Measurements from ENCODE around the gene LETM1.
A peak's percentile ranks its signal among the peaks of the same experiment; 100 is the strongest.

The LETM1 gene

DNA sequence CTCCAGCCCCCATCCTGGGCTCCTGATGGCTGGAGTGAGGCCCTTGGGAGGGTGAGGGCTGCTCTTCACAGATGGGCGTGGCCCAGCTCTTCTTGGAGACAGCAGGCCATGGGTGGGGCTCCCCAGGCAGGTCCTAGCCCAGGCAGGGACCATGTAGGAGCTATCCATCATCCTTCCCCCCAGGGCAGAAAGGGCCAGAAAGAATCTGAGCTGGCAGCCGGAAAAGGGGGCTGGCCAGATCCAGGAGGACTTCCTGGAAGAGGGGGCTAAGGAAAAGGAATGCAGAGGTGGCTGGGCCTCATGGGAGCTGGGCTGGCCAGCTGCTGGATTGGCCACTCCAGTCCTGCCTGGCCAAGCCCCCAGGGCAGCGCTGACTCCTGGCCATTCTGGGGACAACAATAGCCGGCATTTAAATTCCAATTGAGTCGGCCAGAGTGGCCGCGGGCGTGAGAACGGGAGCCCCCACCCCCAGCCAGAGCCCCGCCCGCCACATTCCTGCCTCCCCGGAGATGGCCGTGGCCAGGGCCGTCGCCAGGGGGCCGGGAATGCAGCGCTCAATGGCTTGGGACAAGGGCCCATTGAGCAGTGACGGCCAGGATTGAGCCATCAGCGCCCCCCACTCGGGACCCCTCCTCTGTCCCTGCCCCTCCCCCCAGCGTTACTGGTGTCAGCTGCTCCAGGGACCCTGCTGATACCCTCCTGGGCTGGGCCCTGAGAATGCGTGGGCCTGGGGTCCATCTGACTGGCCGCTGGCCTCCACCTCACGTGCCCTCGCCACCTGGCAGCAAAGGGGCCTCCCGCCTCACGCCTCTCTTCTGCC lies 77.9 kb downstream of the LETM1 start:
- no peak for DNase-seq (ENCODE audit: low spot score)

DNA sequence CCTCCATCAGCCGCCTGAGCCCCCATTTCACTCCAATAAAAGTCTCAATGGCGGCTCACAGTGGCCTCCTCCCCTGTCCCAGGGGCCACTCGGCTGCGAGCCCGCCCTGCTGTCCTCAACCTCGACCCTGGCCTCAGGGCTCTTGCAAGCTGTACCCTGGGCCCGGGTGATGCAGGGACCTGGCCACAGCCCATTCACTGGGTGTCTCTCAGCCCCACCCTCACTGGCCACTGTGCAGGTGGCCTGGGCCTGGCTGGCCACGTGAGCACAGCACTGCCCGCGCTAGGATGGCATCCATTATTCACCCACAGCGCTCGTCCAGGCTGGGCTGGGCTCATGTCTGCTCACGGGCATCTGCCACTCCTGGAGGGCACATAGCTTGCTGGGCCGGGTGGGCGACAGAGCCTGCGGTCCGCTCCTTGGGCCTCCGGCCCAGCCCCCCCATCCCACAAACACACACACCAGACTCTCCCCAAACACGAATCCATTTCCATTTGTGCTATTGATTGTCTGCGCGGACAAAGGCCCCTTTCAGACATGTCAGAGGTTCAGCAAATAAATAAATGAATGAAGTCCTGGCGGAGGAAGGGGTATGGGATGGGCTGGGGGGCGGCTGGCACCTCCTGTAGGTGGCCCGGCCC lies 79.3 kb downstream of the LETM1 start:
- DNase-seq (ENCODE audit: low spot score) = no peak

DNA sequence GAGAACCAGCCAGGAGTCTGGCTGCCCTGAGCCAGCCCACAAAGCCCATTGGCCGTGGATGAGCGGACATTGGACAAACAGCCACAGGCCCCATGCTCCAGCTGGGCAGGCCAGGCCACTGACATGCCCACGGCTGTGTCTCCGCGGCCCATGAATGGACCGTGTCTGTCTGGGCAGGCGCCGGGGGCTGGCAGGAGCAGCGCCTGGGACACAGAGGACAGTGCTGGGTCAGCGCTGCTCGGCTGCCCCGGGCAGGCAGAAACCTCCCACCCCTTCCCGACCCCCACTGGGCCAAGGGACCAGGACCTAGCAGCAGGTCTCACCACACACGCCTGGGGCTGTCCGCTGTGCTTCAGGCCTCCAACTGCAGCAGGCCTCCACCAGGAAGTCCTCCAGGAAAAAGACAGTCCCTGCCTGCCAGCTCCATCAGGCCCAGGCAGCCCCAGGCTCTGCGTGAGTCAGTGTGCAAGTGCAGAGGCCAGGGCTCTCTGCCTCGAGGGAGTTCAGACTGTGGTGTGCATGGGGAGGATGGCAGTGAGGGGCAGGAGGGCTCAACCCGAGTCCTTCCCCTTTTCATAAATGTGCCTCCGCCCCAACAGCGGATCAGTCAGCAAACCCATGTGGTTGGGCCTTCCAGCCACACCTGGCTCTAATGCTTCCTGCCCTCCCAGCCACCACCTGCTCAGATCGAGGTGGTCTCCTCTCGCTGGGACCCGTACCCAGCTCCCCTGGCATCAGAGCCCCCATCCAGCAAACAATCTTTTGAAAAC lies 80.0 kb downstream of the LETM1 start:
- DNase-seq (ENCODE audit: low spot score) = peak; percentile 44

DNA sequence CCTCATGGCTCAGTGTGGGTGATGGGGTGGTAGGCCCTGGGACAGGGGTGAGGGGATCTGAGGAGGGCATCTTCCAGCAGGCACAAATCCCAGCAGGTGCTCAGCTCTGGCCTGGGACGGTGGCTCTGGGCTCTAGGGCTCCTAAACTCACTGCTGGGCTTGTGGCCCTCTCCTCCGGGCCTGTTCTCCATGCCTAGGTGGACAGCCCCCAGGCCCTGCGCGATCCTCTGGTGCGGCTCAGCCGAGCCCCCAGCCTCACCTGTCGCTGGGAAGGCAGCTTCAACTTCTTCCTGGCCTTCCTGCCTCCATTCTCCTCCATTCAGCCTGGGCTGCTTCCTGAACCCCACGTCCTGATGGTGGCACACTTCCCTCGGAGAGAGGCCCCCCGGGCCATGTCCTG lies 82.2 kb downstream of the LETM1 start:
- DNase-seq (ENCODE audit: low spot score) = no peak

DNA sequence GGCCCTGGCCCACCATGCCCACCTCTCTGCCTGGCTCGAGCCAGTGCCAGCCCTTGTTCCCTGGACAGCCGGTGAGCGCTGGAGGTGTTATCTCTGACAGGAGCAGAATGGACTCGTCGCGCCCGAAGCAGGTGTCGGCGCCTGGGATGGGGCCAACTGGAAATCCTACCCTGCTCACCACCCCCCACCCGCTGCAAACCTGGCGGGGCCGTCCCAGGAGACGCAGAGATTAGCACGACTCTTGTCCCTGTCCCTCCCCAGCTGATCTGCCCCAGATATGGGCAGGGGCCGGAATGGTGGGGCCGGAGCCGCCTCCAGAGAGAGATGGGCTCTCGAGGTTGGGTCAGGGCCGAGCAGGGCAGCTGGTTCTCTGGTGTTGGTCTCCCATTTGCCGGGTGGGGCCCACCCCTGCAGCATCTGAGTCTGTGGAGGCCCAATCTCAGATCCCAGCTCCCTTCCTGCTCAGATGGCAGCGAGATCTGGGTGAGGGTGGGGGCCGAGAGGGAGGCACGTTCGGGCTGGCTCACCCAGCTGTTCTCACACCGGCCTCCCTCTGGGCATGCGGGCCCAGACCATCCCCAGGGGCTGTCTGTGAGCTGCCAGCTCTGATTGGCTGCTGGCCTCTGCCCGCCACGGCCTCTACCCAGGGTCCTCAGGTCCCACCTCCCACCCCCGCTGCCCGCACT lies 83.0 kb downstream of the LETM1 start:
- DNase-seq (ENCODE audit: low spot score) = no peak

DNA sequence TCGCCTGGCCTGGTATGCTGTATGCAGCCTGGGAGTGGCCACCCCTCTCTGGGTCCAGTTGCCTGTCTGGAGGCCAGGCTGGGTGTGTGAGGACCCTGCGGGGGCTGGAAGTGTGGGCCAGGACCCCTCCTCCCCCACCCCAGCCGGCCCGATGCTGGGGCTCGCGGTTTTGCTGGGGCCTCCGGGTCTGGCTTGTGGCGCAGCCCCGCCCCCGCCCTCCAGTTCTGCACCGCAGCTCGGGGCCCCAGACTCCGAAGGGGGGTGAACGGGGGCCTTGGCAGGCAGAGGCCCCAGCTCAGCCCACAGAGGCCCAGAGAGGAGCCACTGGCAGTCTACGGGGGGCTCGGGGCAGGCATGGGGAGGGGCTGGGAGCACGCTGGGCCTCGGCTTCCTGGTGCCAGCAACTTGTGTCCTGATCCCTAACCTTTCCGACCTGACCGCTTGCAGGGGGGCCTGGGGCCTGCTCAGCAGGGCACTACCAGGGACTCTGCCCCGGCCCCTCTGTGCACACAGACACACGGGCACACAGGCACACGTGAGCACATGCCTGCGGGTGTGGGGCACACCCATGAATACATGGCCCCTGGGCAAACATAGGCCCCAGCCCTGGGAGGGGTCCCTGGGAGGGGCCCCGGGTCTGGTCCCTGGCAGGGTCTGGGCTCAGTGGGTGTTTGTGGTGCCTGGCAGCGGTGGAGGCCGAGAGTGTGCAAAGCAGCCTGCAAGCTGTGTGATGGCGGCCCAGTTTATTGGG lies 84.2 kb downstream of the LETM1 start:
- DNase-seq (ENCODE audit: low spot score) = no peak

DNA sequence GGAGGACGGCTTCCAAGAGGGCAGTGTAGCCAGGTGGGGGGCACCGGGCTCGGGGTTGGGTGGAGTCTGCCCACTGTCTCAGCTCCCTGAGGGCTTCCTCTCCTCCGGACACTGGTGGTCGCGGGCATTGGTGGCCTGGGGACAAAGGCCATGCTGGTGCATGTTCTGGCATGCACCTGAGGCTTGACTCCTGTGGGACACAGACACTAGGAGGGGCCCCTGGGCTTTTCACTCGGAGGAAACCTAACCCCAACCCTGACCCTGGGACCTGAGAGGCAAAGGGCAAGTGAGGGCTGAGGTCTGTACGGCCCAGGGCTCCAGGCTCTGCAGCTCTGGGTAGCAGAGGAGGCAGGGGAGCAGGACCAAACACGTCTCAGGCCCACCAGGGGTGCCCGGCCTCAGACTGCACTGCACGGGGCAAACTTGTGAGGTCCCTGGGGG lies 85.1 kb downstream of the LETM1 start:
- DNase-seq (ENCODE audit: low spot score) = no peak

DNA sequence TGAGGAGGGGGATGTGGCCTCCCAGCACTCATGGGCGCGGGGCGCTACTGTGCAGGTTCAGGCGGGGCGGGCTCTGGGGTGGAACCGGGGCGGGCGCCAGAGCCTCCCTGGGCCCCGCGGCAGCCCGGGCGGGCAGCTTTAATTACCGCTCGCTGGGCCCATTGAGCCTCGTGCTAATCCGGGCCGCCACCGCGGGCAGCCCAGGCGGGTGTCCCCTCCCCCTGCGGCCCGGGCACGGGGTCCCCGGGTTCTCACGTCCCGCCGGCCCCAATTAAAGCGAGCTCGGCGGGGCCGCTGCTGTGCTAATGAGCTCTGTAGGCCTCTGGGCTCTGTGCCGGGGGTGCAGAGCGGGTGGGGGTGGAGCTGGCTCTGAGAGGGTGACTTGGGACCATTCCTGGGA lies 85.7 kb downstream of the LETM1 start:
- DNase-seq (ENCODE audit: low spot score) = no peak

DNA sequence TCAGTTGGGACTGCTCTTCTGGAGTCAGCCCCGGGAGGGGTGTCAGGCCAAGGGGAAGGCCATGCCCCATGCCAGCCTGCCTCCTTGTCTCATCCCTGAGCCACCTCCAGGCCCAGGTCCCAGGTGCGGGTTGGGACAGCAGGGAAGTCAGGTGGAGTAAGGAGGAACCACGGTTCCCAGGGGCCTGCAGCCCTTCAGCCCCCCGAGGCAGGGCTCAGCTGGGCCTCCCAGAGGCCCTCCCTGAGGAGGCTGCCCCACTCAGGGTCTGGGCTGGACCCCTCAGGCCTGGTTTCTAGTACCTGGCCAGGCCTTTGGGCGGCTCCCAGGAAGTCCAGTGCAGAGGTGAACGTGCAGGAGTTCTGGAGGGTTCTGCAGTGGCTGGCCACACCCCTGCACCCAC lies 86.3 kb downstream of the LETM1 start:
- no peak for DNase-seq (ENCODE audit: low spot score)

DNA sequence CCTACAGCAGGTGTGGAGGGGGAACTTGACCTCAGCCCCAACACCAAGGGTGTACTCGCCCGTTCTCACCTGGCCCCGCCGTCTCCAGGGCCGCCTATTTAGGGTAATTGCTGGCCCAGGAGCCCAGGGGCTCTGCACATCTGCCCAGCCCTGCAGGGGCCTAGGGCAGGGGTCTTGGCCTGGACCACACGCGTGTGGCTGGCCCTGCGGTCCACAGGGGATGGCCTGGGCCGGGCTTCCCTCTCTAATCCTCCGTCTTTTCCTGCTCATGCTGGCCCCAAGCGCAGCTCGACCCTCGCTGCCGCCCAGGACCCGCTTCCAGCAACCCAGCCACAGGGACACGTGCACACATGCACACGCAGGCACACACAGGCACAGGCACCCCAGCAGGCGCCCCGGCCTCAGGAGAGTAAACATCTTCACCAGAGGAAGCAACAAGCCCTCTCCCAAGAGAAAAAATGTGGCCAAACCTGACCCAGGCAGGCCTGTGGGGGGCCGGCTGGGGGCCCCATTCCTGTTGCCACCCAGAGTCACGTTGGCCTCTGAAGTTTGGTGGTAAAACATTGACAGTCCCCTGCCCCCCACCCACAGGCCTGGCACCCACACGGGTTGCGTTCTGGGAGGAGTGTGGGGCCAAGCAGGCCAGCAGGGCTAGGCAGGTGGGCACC lies 87.5 kb downstream of the LETM1 start:
- no peak for DNase-seq (ENCODE audit: low spot score)

DNA sequence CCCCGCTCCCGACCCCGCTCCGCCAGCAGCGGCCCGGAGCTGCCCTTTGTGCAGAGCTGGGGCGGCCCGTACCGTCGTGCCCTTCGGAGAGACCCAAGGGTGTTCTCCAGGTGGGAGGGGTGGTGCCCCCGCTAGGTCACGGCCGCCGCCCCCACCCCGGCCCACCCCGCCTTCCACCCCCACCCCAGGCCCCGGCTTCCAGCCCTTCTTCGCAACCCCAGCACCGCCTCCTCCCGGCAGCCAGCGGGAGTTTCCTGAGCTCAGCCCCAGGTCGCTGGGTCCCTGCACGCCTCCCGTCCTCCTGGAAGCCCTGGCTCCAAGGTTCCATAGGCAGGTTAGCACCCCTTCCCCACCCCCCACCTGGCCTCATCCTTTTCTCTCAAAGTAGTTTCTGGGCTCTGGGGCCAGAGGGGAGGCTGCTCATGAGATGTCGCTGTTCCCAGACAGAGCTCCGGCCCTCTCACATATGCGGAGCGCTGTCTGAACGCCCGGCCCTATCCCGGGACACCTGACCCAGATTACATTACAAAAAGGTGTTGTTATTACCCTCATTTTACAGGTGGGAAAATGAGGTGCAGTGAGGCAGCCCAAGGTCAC lies 88.1 kb downstream of the LETM1 start:
- DNase-seq (ENCODE audit: low spot score) = peak; percentile 52

DNA sequence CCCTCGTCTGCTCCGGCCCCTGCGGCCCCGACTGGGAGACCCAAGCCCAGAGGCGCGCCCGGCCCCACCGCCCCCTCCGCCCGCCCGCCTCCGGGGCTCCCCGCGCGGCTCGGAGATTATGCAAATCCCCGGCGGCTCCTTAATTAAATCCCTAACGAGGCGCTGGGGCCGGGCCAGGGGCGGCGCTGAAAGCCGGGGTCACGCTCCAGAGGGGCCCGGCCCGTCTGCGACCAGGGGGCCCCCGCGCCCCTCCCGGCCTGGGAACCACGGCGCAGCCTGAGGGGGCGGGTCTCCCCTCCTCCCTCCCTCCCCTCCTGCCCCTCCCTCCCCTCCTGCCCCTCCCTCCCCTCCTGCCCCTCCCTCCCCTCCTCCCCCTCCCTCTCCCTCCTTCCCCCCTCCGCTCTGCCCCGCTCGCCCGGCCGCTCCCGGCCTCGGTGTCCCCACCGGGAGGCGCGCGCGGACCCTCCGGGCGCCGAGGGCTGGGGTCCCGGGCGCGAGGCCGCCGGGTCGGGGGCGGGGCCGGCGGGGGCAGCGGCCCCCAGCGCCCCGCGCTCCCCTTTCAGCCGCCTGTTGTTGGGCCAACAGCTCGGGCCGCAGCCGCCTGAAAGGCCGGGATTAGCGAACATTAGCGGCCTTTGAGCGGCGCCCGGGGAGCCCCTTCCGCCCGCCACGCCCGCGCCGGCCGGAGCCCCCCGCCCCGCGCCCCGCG lies 88.7 kb downstream of the LETM1 start:
- DNase-seq (ENCODE audit: low spot score) = peak; percentile 67

DNA sequence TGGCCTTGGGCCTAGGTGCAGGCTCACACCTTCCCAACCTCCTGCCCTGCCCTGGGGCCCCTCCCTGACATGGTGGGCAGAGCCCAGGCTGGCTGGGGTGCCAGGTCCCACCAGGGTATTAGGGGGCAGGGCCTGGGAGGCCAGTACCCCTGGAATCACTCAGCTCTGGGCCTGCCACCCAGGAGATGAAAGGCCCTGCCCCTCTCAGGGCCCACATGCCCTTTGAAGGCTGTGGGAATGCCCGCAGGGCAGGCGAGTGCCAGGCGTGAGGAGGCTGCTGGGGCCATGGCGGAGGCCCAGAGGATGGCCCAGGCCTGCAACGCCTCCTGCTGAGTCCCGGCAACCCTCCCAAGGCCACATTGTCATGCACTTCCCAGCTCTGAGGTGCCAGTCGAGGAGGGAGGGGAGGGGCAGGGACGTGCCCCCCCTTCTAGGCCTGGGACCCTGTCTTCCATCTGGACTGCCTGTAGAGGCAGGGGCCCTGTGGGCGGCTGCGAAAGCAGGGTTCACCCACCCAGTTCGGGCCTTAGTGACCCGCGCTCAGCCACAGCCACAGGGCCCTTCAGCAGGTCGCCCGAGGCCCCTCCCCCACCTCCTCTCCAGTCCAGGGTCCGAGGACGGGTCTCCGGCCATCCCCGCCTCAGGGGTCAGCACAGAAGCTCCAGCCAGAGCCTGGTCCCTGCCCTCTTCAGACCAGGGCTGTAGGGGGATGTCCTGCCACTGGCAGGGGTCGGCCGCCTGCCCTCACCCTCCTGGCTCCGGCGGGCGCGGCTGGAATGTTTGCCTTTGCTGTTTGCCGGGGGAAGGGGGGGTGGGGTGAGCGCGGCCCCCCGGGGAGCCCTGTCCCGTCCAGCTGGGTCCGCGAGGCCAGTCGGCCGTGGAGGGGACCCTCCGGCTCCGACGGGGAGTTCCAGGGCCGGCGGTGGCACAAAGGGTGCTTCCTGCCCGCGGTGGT lies 89.6 kb downstream of the LETM1 start:
- no peak for DNase-seq (ENCODE audit: low spot score)

DNA sequence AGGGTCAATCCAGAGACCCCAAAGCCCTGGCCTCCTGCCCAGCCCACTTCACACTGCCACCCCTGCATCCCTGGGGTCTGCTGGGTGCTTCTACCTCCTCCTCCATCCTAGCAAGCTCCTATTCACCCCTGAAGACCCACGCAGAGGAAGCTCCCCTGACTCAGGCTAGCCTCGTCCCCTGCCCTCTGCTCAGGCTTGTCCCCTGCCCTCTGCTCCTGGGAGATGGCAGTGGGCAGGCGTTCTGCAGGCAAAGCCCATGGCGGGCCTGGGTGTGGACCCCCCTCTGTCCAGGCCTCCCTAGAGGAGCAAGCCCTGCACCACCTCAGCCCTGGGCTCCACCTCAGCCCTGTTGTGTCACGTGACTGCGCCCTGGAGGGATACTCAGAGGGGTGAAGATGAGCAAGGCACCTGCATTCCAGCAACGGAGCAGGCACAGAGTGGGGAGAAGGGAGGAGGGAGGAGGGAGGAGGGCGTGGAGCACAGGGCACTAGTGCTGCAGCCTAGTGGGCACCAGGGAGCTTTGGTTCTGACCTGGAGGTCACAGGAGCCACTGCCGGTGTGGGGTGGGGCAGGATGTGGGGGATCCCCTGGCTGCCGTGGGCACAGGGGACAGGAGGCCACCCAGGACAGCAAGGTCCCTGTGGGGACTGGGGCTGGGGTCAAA lies 90.4 kb downstream of the LETM1 start:
- no peak for DNase-seq (ENCODE audit: low spot score)

DNA sequence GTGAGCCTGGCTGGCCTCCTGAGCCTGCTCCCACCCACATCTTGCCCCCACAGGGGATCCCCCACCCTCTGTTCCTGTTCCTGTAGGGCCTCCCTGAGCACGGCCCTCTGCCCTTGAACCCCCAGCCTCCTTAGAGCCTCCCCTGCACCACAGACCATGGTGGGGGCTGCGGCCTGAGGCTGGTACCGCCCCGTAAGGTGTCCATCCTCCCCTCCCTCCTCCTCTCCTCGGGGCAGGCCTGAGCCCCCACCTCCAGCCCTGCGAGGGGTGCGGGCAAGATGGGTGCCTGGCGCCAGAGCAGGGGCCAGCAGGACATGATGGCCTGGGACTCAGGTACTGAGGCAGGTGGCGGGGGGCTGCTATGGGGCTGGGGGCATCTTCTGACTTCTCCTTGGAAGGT lies 91.3 kb downstream of the LETM1 start:
- DNase-seq (ENCODE audit: low spot score) = no peak

DNA sequence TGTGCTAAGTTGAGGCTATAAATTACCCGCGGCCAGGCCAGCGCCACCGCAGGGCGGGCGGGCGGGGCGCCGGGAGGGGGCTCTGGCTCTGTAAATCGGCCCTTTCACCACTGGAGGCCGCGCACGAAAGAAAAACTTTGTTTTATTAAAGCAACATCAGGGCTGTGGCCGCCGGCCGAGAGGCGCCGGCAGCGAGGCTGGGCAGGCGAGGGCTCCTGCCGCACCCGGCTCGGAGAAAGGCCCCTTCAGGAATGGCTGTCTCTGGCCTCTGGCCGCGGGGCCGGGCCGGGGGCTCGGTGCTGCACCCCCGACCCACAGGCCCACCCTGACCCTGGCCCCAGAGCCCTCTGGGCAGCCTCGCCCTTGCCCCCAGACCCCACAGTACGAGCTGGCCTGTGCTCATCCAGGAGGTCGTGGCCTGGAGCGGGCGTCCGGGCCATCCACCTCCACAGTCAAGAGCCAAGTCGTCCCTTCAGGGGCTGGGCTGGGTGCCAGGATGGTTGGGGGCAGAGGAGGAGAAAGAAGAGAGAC lies 92.3 kb downstream of the LETM1 start:
- no peak for DNase-seq (ENCODE audit: low spot score)

DNA sequence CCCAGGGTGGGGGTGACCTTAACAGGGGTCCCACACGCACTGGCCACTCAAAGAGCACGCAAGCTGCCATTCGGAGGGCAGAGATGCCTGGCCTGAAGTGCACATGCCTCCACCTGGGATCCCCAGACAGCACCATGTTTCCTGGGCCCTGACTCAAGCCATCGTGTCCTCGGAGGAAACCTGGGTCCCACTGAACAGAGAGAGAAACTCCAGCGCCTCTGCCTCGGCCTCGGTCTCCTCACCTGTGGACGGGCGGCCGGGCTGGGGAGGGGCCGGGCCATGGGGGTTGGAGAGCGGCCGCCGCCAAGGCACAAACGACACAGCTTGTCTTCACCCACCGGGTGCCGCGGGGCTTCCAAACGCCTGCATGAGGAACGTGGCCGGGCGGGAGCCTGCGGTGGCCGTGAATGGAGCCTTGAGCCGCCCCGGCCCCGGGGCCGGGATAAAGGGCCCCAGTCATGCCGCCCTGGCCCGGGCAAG lies 92.8 kb downstream of the LETM1 start:
- DNase-seq (ENCODE audit: low spot score) = no peak
